ENCODE data around the gene SHF.

The SHF gene

DNA sequence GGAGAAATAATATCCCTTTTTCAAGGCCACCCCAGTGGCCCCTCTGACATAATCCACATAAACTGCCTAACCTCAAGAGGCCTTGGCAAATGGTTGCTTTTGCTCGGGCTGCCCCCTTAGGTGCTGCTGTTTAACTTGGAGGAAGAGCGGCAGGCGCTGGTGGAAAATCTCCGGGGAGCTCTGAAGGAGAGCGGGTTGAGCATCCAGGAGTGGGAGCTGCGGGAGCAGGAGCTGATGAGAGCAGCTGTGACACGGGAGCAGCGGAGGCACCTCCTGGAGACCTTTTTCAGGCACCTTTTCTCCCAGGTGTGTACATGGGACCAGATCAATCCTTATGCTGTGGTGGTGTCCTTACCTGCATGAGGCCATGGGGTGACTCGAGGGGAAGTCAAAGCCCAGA, 43.0 kb downstream of the SHF start:
- H3K9ac ChIP-seq, result no peak overlapping the region
- no peaks in the 10 kb centered on the region for H3K79me2 ChIP-seq (ENCODE audit: insufficient read depth, low read depth)
- no peaks in the 10 kb centered on the region for H4K20me1 ChIP-seq (ENCODE audit: insufficient read depth)
- no peak overlapping the region for H3K4me2 ChIP-seq
- TF ChIP-seq CTCF (conservative IDR thresholded peaks at IDR 0.05; ENCODE audit: low read depth, low read length), result no peak
- no peak overlapping the region for H3K27ac ChIP-seq
- no peaks in the 10 kb centered on the region for H3K27me3 ChIP-seq (ENCODE audit: insufficient read depth, low read depth)
- no peaks in the 10 kb centered on the region for H3K4me1 ChIP-seq (ENCODE audit: low read depth, poor library complexity, severe bottlenecking)
- no peaks in the 10 kb centered on the region for H3K36me3 ChIP-seq (ENCODE audit: insufficient read depth)
- no peak overlapping the region for H2AFZ ChIP-seq (ENCODE audit: low read depth)
- no peak overlapping the region for H3K4me3 ChIP-seq (IDR thresholded peaks at IDR 0.05; ENCODE audit: insufficient read depth, low read depth, low read length)

GRCh38 chr15:45143946-45144345, 43.8 kb downstream of the SHF start:
- TF ChIP-seq CTCF (conservative IDR thresholded peaks at IDR 0.05; ENCODE audit: low read depth, low read length), result no peak
- Histone ChIP-seq H3K27ac (no peak overlapping the region), H3K4me3 (IDR thresholded peaks at IDR 0.05; ENCODE audit: insufficient read depth, low read depth, low read length) (no peak overlapping the region)

GRCh38 chr15:45143056-45143455, 44.7 kb downstream of the SHF start:
- Histone ChIP-seq H3K79me2 (ENCODE audit: insufficient read depth, low read depth) (no peaks in the 10 kb centered on the region), H3K27ac (no peak overlapping the region), H3K36me3 (ENCODE audit: insufficient read depth) (no peaks in the 10 kb centered on the region), H3K9ac (no peak overlapping the region), H2AFZ (ENCODE audit: low read depth) (no peak overlapping the region), H4K20me1 (ENCODE audit: insufficient read depth) (no peaks in the 10 kb centered on the region), H3K4me3 (IDR thresholded peaks at IDR 0.05; ENCODE audit: insufficient read depth, low read depth, low read length) (no peak overlapping the region), H3K4me1 (ENCODE audit: low read depth, poor library complexity, severe bottlenecking) (no peaks in the 10 kb centered on the region), H3K4me2 (no peak overlapping the region), H3K27me3 (ENCODE audit: insufficient read depth, low read depth) (no peaks in the 10 kb centered on the region)
- TF ChIP-seq CTCF (conservative IDR thresholded peaks at IDR 0.05; ENCODE audit: low read depth, low read length), result no peak

More at GRCh38 chr15:45143946-45144345, 43.8 kb downstream of the SHF start:
- Histone ChIP-seq H2AFZ (ENCODE audit: low read depth) (no peak overlapping the region), H3K36me3 (ENCODE audit: insufficient read depth) (no peaks in the 10 kb centered on the region), H4K20me1 (ENCODE audit: insufficient read depth) (no peaks in the 10 kb centered on the region), H3K9ac (no peak overlapping the region), H3K27me3 (ENCODE audit: insufficient read depth, low read depth) (no peaks in the 10 kb centered on the region), H3K79me2 (ENCODE audit: insufficient read depth, low read depth) (no peaks in the 10 kb centered on the region), H3K4me2 (no peak overlapping the region), H3K4me1 (ENCODE audit: low read depth, poor library complexity, severe bottlenecking) (no peaks in the 10 kb centered on the region)

- no peak overlapping the region for H3K4me2 ChIP-seq
Observed at GRCh38 chr15:45141386-45141785, 46.4 kb downstream of the SHF start.

More at GRCh38 chr15:45141386-45141785, 46.4 kb downstream of the SHF start:
- H3K4me3 ChIP-seq (IDR thresholded peaks at IDR 0.05; ENCODE audit: insufficient read depth, low read depth, low read length), result no peak overlapping the region
- no peaks in the 10 kb centered on the region for H3K36me3 ChIP-seq (ENCODE audit: insufficient read depth)
- H2AFZ ChIP-seq (ENCODE audit: low read depth), result no peak overlapping the region
- no peaks in the 10 kb centered on the region for H3K79me2 ChIP-seq (ENCODE audit: insufficient read depth, low read depth)
- H3K9ac ChIP-seq, result no peak overlapping the region
- H3K4me1 ChIP-seq (ENCODE audit: low read depth, poor library complexity, severe bottlenecking), result no peaks in the 10 kb centered on the region
- no peak overlapping the region for H3K27ac ChIP-seq
- no peaks in the 10 kb centered on the region for H4K20me1 ChIP-seq (ENCODE audit: insufficient read depth)
- no peak for TF ChIP-seq CTCF (conservative IDR thresholded peaks at IDR 0.05; ENCODE audit: low read depth, low read length)
- H3K27me3 ChIP-seq (ENCODE audit: insufficient read depth, low read depth), result no peaks in the 10 kb centered on the region

All from KMS-11 (cell line).